NCI-H526 (cell line): ENCODE results near the gene ZNF622.

Experiments used
- DNase-seq, 2 experiments: peaks; one replicate each; lab custom pipeline; 2025; lab: John Stamatoyannopoulos, UW

ZNF622 gene

GRCh38 chr5:16465544-16466432, at the start of gene ZNF622:
Gene ZNF622, minus strand, starts transcription at chr5:16465800. Its CDS starts 135 bp downstream, at chr5:16465665.
- DNase-seq = peak; percentile 86 to 95

GRCh38 chr5:16510098-16510497, 44.5 kb upstream of the ZNF622 start:
- DNase-seq = no peak

GRCh38 chr5:16508730-16509531, 43.3 kb upstream of the ZNF622 start:
- DNase-seq = no peak

- no peak for DNase-seq
Observed at GRCh38 chr5:16507716-16508115, 42.1 kb upstream of the ZNF622 start.

GRCh38 chr5:16505904-16506303, 40.3 kb upstream of the ZNF622 start:
- DNase-seq = no peak

GRCh38 chr5:16505140-16505891, 39.7 kb upstream of the ZNF622 start:
- no peak for DNase-seq

GRCh38 chr5:16504571-16504970, 39.0 kb upstream of the ZNF622 start:
- no peak for DNase-seq

GRCh38 chr5:16502866-16503265, 37.3 kb upstream of the ZNF622 start:
- no peak for DNase-seq

- DNase-seq = no peak
Observed at GRCh38 chr5:16500024-16500423, 34.4 kb upstream of the ZNF622 start.

GRCh38 chr5:16497546-16497945, 31.9 kb upstream of the ZNF622 start:
- DNase-seq = no peak

GRCh38 chr5:16493261-16493660, 27.7 kb upstream of the ZNF622 start:
- DNase-seq = no peak

- no peak for DNase-seq
Observed at GRCh38 chr5:16492398-16493140, 27.0 kb upstream of the ZNF622 start.

- no peak for DNase-seq
Observed at GRCh38 chr5:16490911-16491310, 25.3 kb upstream of the ZNF622 start.

GRCh38 chr5:16489322-16489791, 23.8 kb upstream of the ZNF622 start:
- peak; percentile 15 to 48 for DNase-seq

- DNase-seq = no peak
Observed at GRCh38 chr5:16487456-16487855, 21.9 kb upstream of the ZNF622 start.

- DNase-seq = no peak
Observed at GRCh38 chr5:16486711-16487111, 21.1 kb upstream of the ZNF622 start.

- no peak for DNase-seq
Observed at GRCh38 chr5:16485656-16486055, 20.1 kb upstream of the ZNF622 start.

GRCh38 chr5:16484081-16484480, 18.5 kb upstream of the ZNF622 start:
- no peak for DNase-seq

- DNase-seq = no peak
Observed at GRCh38 chr5:16483361-16483760, 17.8 kb upstream of the ZNF622 start.

GRCh38 chr5:16482891-16483290, 17.3 kb upstream of the ZNF622 start:
- DNase-seq = no peak

GRCh38 chr5:16480821-16481538, 15.4 kb upstream of the ZNF622 start:
- no peak for DNase-seq
